Activated T-cell treated with anti-CD3 and anti-CD28 coated beads for 1 hour (primary cell): ENCODE results near the gene FBXO41.
"Not testable (repeated sequence)": the region's sequence is repeated elsewhere in the genome, so short reads cannot be mapped to it uniquely, and the experiment has no call there.

Experiments
- DNase-seq: peaks from one replicate; pipeline ENCODE4 v3.0.0-alpha.2; 2020; ENCODE audit warnings: low read depth

The FBXO41 gene

GRCh38 chr2:73286134-73286655, 1.9 kb upstream of the FBXO41 start:
- no peak for DNase-seq

- no peak for DNase-seq
Observed at GRCh38 chr2:73285159-73285739, 971 bp upstream of the FBXO41 start.

GRCh38 chr2:73283545-73284295, 558 bp downstream of the FBXO41 start:
- DNase-seq: no peak

- DNase-seq: no peak
Observed at GRCh38 chr2:73282924-73283544, 1.2 kb downstream of the FBXO41 start.

- DNase-seq: no peak
Observed at GRCh38 chr2:73281244-73281643, 3.0 kb downstream of the FBXO41 start.

GRCh38 chr2:73279852-73280251, 4.4 kb downstream of the FBXO41 start:
- DNase-seq: no peak

- DNase-seq: no peak
Observed at GRCh38 chr2:73272270-73272669, 12.0 kb downstream of the FBXO41 start.

GRCh38 chr2:73269686-73270465, 14.4 kb downstream of the FBXO41 start:
- DNase-seq: no peak

- peak; percentile 68 for DNase-seq
Observed at GRCh38 chr2:73268830-73269685, 15.2 kb downstream of the FBXO41 start.

GRCh38 chr2:73268366-73268829, 15.9 kb downstream of the FBXO41 start:
- no peak for DNase-seq

GRCh38 chr2:73267008-73267407, 17.3 kb downstream of the FBXO41 start:
- DNase-seq: no peak

GRCh38 chr2:73266061-73266901, 18.0 kb downstream of the FBXO41 start:
- no peak for DNase-seq

- no peak for DNase-seq
Observed at GRCh38 chr2:73265298-73266060, 18.8 kb downstream of the FBXO41 start.

GRCh38 chr2:73264783-73265182, 19.5 kb downstream of the FBXO41 start:
- no peak for DNase-seq

- no peak for DNase-seq
Observed at GRCh38 chr2:73264332-73264606, 20.0 kb downstream of the FBXO41 start.

- DNase-seq: no peak
Observed at GRCh38 chr2:73263540-73264331, 20.5 kb downstream of the FBXO41 start.

- DNase-seq: not testable (repeated sequence)
Observed at GRCh38 chr2:73262691-73263429, 21.4 kb downstream of the FBXO41 start.

GRCh38 chr2:73262108-73262651, 22.1 kb downstream of the FBXO41 start:
- no peak for DNase-seq
